Right forelimb (tissue), 1 donor: Measurements from ENCODE around the gene GRB14.

Experiments
- DNase-seq: peaks from one replicate; pipeline ENCODE4 v3.0.0-alpha.2; 2018

The GRB14 gene

GRCh38 chr2:164613321-164613982 lies 7.8 kb downstream of the GRB14 start:
- DNase-seq = no peak

DNA sequence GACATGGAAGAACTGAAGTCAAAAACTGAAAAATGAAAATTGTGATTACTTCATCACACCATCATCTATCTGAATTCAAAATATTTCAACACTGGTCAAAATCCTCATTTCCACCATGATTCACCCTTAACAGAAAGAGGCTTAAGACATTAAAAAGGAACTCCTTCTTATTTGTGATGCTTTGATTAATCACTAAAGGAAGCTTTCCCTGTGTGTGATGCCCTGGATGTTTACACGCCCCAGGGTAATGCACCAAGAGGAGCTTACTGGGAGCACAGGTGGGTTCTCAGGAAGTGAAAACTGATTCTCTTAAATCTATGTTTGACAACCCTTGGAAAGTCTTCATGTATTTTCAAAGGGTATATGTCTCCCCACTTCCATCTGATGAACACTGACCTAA lies 11.5 kb downstream of the GRB14 start:
- DNase-seq = no peak

GRCh38 chr2:164606557-164606956 lies 14.7 kb downstream of the GRB14 start:
- DNase-seq = no peak

GRCh38 chr2:164605295-164605694 lies 16.0 kb downstream of the GRB14 start:
- DNase-seq = no peak

- no peak for DNase-seq
Measured at GRCh38 chr2:164600763-164601162, 20.5 kb downstream of the GRB14 start.

GRCh38 chr2:164599954-164600589 lies 21.2 kb downstream of the GRB14 start:
- no peak for DNase-seq

DNA sequence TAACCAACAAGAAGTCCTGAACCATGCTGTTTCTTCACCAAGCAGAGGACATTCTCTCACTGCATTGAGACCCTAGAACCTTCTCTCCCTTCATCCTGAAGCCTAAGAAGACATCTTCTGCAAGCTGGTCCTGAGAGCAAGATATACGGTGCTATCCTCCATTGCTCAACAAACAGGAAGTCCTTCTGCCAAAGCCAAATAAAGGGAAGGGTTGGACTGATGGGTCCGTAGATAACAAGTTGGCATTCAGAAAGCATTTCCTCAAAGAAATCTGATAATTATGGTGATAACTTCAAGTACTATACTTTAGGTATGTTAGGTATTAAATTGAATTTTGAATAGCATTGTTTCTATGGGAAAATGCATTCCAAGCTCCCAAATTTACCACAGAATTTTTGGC lies 23.3 kb downstream of the GRB14 start:
- DNase-seq = no peak

- DNase-seq = no peak
Measured at GRCh38 chr2:164595031-164595430, 26.3 kb downstream of the GRB14 start.

- DNase-seq = no peak
Measured at GRCh38 chr2:164593959-164594358, 27.3 kb downstream of the GRB14 start.

DNA sequence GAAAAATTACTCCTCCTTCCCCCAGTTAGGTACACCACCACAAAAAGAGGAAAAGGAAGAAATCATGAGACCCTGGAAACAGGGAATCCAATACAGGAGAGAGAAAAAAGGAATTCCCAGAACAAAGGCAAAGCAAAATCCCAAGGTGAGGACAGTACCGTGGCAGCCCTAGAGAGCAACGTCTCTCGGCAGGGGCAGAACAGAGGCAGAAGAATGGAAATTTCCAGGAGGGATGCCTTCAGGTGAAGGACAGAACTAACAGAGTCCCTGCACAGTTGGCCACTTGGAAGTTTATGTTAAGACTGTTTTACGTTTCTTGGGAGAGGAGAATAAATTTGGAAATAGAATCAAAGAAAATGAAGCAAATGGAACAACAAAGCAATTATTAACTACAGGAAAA lies 27.7 kb downstream of the GRB14 start:
- no peak for DNase-seq

- DNase-seq = no peak
Measured at GRCh38 chr2:164589522-164589921, 31.8 kb downstream of the GRB14 start.

- DNase-seq = no peak
Measured at GRCh38 chr2:164581050-164581449, 40.2 kb downstream of the GRB14 start.

DNA sequence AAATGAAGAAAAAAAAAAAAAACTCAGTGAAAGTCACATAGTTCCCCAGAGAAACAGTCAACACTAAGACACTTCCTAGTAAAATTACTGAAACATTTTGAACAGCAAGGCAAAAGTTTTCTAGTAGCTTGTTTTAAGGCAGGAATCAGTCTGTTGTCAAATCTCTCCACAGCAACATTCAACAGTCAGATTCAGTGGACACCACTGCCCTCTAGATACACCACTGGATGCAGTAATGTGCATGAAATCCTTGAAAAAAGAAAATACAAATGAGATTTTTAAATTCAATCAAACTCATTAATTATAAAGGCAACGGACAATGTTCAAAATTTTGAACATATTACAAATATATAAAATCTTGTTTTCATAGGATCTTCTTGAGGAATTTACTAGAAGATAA lies 46.4 kb downstream of the GRB14 start:
- no peak for DNase-seq

DNA sequence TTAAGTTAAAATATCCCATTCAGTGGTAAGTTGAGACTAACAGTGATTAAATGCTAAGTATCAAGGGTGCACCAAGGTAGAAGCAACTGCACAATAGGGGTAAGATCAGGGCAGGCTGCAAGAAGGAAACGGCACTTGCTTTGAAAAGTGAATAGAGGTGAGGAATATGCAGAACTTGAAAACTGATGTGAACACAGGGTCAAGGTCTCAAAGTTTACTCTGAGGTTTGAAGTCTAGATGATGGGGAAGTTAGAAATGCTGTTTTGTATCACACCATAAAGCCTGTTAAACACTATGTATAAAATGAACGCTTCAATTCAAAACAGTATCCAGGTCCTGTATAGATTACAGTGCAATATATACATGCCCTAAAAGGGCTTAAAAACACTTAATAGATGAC lies 50.8 kb downstream of the GRB14 start:
- DNase-seq = no peak

- no peak for DNase-seq
Measured at GRCh38 chr2:164569378-164569777, 51.9 kb downstream of the GRB14 start.

DNA sequence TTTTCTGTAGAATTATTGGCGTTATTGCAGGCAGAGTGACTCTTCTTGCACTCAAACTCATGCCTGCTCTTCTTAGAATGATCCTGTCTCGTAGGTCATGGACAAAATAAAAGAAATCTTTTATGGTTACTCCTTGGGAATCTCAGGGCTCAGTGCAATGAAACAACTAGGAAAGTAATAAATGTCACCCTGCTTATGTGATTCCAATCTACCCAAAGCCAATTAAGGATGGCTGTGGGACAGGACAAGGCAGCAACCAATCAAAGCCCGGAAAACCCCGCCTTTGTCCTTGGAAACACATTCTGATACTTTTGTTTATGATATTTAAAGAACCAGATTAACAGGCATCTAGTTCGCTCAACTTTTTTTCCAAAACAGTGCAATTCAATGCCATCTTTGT lies 53.0 kb downstream of the GRB14 start:
- DNase-seq = no peak

GRCh38 chr2:164567335-164567989 lies 53.8 kb downstream of the GRB14 start:
- DNase-seq = no peak

DNA sequence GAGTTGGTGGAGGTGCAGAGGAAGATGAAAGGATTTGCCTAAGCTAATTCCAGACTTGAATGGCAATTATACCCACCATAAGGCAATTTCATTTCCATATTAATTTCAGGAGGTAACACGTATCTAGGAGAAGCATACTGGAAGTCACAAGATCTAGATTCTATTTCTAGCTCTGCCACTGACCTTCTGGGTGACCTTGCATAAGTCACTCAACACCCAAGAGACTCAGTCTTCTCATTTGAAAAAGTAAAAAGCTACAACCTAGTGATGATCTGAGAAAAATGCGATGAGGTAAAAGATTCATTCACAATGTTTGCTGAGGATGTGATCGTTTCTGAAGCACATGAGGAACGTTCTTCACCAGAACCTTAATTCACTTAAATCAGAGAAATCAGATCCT lies 55.9 kb downstream of the GRB14 start:
- DNase-seq = no peak

- DNase-seq = no peak
Measured at GRCh38 chr2:164562666-164563065, 58.6 kb downstream of the GRB14 start.

GRCh38 chr2:164561991-164562390 lies 59.3 kb downstream of the GRB14 start:
- no peak for DNase-seq

GRCh38 chr2:164561416-164561815 lies 59.9 kb downstream of the GRB14 start:
- DNase-seq = no peak

GRCh38 chr2:164560902-164561301 lies 60.4 kb downstream of the GRB14 start:
- no peak for DNase-seq

GRCh38 chr2:164560181-164560792 lies 61.0 kb downstream of the GRB14 start:
- no peak for DNase-seq

DNA sequence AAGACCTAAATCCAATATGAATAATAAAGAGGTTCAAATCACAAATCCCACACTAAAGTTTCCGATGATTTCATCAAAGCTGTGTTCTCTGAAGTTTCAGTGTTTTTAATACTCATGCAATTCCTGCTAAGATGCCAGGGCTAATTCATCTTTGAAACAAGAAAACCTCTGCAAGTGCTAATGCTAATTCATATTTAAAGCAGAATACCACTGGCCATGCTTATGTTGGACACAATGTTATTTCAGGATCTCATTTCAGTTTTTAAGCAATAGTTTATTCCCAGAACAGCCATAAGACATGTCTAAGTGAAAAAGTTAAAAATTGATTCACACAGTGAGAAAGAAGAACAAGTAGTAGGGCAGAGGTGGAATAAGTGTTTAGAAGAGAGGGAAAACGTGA lies 62.8 kb downstream of the GRB14 start:
- no peak for DNase-seq
